Muscle layer of colon (tissue), 2 donors: ENCODE measurements around the gene KDM1A.

ENCODE experiments used
- H3K27ac ChIP-seq: one replicate; pipeline ENCODE4 v1.7.0; 2013; ENCODE audit warnings: low read depth, mild to moderate bottlenecking, low read length, moderate library complexity
- H3K27me3 ChIP-seq, 2 donors: one replicate each; pipeline ENCODE4 v1.7.0; 2013; ENCODE audit warnings: low read length in 2 of 2, mild to moderate bottlenecking in 2 of 2; ENCODE audit not compliant: insufficient read depth in 2 of 2, control insufficient read depth in 1 of 2
- H3K36me3 ChIP-seq: one replicate; pipeline ENCODE4 v1.7.0; 2013; ENCODE audit warnings: mild to moderate bottlenecking, low read length; ENCODE audit not compliant: insufficient read depth
- H3K4me1 ChIP-seq: one replicate; pipeline ENCODE4 v1.7.0; 2013; ENCODE audit warnings: mild to moderate bottlenecking, low read length; ENCODE audit not compliant: insufficient read depth
- H3K4me3 ChIP-seq, 2 donors: one replicate each; pipeline ENCODE4 v1.7.0; 2013; ENCODE audit warnings: low read length in 2 of 2, low read depth in 1 of 2, mild to moderate bottlenecking in 1 of 2, moderate library complexity in 1 of 2
- H3K9ac ChIP-seq: one replicate; pipeline ENCODE4 v1.7.0; 2013; ENCODE audit warnings: low read length
- H3K9me3 ChIP-seq: one replicate; pipeline ENCODE4 v1.7.0; 2013; ENCODE audit warnings: mild to moderate bottlenecking, low read length
- donor health status: abdominal sarcoma.
- donor health status: Adenocarcinoma of cecum.

KDM1A gene

DNA sequence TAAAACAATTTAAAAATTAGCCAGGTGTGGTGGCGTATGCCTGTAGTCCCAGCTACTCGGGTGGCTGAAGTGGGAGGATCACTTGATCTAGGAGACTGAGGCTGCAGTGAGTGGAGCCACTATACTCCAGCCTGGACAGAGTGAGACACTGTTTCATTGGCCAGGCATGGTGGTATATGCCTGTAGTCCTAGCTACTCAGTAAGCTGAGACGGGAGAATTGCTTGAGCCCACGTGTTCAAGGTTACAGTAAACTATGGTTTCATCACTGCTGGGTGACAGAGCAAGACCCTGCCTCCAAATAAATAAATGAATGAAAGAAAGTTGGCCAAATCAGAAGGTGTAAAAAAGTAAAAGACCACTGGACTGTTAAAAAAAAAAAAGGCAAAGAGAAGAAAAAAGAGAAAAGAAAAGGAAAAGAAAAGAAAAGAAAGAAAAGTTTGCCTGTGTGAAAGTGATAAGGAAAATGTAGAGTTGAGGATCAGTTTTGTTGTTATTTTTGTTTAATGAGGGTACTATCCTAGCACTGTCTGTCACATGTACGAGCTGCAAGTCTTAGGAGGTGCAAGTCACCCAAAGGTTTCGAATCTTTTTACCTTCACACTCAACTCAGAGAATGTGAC, 97.1 kb downstream of the KDM1A start:
- Histone ChIP-seq H3K4me1 (peaks cover 36% of the 10 kb centered on the region), H3K27me3 (no peaks in the 10 kb centered on the region), H3K9me3 (no peaks in the 10 kb centered on the region), H3K36me3 (no peaks in the 10 kb centered on the region), H3K4me3 (no peak overlapping the region), H3K27ac (no peak overlapping the region), H3K9ac (no peak overlapping the region)

DNA sequence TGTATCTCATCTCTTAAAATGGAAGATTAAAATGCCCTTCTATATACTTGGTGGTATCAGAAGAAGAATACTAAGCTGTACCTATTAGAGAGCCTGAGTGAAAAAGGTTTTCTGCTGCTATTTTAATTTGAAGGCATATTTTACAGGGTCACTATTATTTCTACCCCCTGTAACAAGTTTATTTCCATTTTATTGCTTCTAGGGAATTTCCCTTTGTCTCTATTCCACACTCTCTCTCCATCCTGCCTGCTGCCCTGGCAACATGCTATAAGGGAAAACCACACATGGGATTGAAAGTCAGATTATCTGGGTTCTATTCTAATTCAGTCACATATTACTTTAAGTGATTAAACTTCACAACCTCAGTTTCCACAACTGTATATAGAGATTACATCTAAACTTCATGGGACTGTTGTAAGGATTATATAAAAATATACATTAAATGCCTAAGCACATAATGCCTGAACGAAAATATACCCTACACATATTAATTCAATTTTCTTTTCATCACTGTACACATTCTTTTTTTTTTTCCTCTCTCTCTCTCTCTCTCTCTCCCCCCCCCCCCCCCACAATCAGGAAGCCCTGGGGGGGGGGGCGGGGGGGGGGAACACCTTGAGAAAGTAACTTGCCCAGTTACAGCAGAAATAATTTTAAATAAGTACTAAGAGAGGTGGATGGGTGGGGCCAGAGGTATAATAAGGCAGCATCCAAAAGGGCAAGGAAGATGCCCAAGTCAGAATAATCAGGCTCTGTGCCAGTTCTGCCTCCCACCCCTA, 97.8 kb downstream of the KDM1A start:
- Histone ChIP-seq H3K9ac (no peak overlapping the region), H3K27ac (no peak overlapping the region), H3K36me3 (no peaks in the 10 kb centered on the region), H3K9me3 (no peaks in the 10 kb centered on the region), H3K27me3 (no peaks in the 10 kb centered on the region), H3K4me1 (peaks cover 37% of the 10 kb centered on the region), H3K4me3 (no peak overlapping the region)

DNA sequence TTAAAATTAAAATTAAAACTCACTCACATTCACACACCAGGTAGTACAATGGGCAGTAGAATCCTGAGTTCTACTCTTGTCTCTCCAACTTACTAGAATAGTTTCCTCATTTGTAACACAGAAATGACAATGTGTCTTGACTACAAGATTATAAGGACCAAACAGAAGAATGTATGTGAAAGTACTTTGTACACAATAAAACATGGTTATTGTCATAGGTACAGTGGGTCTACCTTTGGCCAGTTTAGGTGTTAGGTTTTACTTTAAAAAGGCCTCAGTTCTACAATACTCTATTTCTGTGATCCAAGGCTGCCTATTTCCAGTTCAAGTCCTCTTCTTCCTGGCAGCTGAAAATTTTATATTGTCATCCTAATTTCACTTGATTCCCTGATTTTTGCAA, 99.1 kb downstream of the KDM1A start:
- H3K4me3 ChIP-seq, result no peak overlapping the region
- H3K9ac ChIP-seq, result no peak overlapping the region
- H3K36me3 ChIP-seq, result no peaks in the 10 kb centered on the region
- H3K27me3 ChIP-seq, result no peaks in the 10 kb centered on the region
- H3K4me1 ChIP-seq, result peaks cover 42% of the 10 kb centered on the region
- no peaks in the 10 kb centered on the region for H3K9me3 ChIP-seq
- no peak overlapping the region for H3K27ac ChIP-seq

DNA sequence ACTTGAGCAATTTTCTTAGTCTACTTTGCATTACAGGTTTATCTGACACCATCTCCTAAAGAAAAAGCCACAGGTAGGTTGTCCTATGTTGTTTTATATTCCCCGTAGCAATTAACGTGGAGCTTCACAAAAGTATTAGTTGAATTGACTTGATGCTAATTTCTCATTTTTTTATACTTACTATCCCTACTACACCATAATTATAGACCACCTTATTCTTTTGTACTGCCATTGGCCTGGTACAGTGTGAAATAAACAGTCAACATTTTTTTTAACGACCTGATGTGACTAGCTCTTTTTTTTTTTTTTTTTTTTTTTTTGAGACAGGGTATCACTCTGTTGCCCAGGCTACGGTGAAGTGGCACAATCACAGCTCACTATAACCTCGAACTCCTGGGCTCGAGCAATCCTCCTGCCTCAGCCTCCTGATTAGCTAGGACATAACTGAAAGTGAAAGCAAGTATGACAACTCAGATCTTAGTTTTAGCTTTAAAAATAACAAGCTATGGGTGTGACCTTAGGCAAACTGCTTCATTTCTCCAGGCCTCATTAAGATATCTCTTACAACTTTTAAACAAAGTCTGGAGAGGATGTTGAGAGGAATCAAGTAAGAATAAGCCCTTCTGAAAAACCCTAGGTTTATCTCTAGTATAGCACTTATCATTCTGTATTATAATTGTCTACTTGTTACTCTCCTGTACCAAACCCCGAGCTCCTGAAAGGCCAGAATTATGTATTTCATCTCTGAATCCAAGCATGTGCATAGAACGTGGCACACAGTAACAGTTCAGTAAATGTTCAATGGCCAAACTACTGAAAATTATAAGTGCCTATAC, 99.9 kb downstream of the KDM1A start:
- no peaks in the 10 kb centered on the region for H3K27me3 ChIP-seq
- H3K9me3 ChIP-seq, result no peaks in the 10 kb centered on the region
- no peak overlapping the region for H3K4me3 ChIP-seq
- H3K27ac ChIP-seq, result no peak overlapping the region
- peaks cover 46% of the 10 kb centered on the region for H3K4me1 ChIP-seq
- no peak overlapping the region for H3K9ac ChIP-seq
- no peaks in the 10 kb centered on the region for H3K36me3 ChIP-seq

DNA sequence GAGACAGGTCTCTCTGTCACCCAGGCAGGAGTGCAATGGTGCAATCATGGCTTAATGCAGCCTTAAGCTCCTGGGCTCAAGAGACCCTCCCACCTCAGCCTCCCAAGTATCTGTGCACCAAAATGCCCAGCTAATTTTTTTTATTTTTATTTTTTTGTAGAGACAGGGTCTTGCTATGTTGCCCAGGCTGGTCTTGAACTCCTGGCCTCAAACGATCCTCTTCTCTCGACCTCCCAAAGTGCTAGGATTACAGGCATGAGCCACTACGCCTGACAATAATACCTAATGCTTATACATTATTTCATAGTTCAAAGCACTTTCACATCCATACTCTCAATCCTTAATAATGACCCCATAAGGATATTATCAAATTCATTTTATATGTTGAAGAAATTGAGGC, 101.1 kb downstream of the KDM1A start:
- Histone ChIP-seq H3K4me3 (no peak overlapping the region), H3K36me3 (no peaks in the 10 kb centered on the region), H3K9me3 (no peaks in the 10 kb centered on the region), H3K4me1 (peaks cover 35% of the 10 kb centered on the region), H3K27me3 (no peaks in the 10 kb centered on the region), H3K9ac (no peak overlapping the region), H3K27ac (no peak overlapping the region)

DNA sequence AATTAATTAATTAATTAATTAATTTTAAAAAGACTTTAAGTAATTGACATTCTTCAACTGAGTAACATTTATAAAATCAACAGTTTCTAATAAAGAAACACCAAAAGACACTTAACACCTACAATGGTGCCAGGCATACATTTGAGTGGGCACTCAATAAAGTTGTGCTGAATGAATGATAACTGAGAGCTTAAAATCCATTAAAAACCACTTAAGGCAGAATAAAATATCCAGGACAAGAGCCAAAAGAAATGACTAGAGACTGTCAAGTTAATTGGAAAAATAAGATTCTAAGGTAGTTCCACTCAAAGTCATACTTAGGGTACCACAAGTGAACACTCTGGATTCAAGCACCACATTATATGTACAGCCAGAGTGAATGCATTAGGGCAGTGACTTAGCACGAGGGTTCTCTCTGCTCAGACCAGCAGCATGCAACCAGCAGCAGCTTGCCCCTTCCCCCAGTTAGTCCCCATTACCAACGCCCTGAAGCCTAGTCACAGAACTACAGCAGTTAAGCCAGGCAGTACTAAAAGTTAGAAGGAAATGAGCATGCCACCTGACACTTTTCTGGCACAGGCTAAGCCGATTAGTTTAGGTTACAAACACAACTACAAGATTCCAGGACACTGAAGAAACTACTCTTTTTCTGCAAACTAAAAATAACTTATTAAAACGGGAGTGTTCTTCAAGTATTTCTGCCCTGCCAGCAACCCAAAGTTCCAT, 102.9 kb downstream of the KDM1A start:
- H3K4me3 ChIP-seq, result peak overlapping the region in 1 of 2 donors; percentile 2

DNA sequence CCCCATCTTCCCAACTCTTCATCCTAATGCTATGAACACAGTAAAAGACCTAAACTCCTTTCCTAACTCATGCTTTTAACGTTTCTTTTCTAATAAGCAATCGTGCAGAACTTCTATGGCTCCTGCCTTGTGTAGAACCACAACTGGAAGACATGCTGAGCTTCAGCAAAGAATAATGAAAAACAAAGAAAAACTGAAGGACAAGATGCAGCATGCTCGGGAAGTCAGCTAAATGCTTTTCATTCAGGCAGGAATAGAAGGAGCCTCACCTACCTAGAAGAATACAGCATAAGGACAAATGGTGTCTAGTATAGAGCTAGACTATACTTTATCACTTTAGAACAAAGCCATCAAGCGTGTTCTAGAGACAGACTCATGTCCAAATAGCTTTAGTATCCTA, 103.5 kb downstream of the KDM1A start:
- H3K4me1 ChIP-seq, result peaks cover 31% of the 10 kb centered on the region
- peak overlapping the region in 1 of 2 donors; percentile 2 for H3K4me3 ChIP-seq
- H3K9ac ChIP-seq, result no peak overlapping the region
- no peak overlapping the region for H3K27ac ChIP-seq
- no peaks in the 10 kb centered on the region for H3K9me3 ChIP-seq
- no peaks in the 10 kb centered on the region for H3K36me3 ChIP-seq
- H3K27me3 ChIP-seq, result no peaks in the 10 kb centered on the region

More for the DNA sequence above, 102.9 kb downstream of the KDM1A start:
- Histone ChIP-seq H3K9ac (no peak overlapping the region), H3K36me3 (no peaks in the 10 kb centered on the region), H3K4me1 (peaks cover 31% of the 10 kb centered on the region), H3K9me3 (no peaks in the 10 kb centered on the region), H3K27ac (no peak overlapping the region), H3K27me3 (no peaks in the 10 kb centered on the region)

DNA sequence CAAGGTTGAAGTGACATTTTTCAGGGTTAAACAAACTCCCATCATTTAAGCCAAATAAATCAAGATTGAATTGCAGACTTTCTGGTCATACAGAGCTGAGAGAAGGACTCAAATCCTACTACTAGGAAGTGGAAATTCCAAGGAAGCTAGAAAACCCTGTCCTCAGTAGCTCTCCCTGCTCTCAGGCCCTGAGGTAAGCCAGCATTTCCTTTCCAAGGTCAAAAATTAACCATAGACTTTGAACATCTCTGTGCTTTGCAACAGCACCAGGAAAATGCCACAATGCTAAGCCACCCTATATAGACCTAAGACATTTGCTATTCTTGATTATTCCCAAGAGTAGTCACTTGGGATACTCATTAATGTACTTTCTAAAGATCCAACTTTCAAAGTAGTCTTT, 104.3 kb downstream of the KDM1A start:
- Histone ChIP-seq H3K4me1 (peaks cover 31% of the 10 kb centered on the region), H3K27ac (no peak overlapping the region)

DNA sequence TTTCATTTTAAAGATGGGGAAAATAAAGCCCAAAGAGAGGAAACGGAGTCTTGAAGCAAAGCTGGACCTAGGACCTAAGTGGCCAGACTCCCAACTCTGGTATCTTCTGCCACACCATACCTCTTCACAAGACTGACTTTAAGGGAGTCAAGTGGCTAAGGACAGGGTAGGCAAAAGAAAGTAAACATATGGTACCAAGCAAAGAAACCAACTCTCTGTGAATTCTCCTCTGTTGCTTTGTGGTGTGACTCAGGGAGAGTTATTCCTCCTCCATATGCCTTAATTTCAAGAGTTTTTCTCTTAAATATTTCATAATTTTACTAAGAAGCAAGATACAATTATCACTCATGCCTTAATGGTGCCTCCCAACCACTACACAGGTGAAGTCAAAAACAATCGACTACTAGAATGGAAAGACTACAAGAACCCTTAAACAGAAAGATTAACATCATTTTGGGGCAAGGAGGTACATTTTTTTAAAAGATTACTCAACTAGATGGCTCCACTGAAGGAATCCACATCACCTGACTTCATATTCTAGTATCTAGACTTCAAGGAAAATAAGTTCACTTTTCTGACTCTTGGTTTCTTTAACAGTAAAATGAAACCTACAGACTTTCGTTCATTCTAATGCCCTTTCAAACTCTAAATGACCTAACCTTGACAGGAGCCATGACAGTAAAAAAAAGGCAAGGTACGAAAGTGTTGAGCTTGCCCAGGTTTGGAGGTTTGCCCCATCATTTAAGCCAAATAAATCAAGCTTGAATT, 105.2 kb downstream of the KDM1A start:
- Histone ChIP-seq H3K4me1 (peaks cover 23% of the 10 kb centered on the region), H3K27me3 (no peaks in the 10 kb centered on the region), H3K9ac (no peak overlapping the region), H3K9me3 (no peaks in the 10 kb centered on the region), H3K4me3 (no peak overlapping the region), H3K36me3 (no peaks in the 10 kb centered on the region), H3K27ac (no peak overlapping the region)

More for the DNA sequence above, 104.3 kb downstream of the KDM1A start:
- Histone ChIP-seq H3K9ac (no peak overlapping the region), H3K4me3 (no peak overlapping the region), H3K36me3 (no peaks in the 10 kb centered on the region), H3K9me3 (no peaks in the 10 kb centered on the region), H3K27me3 (no peaks in the 10 kb centered on the region)

DNA sequence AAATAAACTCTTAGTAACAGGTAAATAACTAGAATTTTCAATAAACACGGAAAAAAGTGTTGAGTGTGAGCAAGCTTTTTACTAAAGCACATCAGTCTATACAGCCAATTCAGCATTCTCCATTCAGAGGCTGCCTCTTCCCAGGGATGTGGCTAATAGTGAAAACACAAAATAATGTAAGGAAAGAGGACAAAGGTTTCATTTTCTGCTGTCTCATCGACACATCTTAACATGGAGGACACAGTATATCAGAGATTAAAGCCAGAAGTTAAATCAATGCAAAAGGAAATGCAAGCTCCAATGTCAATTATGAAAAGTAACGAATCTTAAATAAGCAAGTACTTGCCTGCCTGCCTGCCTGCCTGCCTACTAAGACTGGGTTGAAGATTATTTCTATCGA, 106.2 kb downstream of the KDM1A start:
- Histone ChIP-seq H3K9me3 (no peaks in the 10 kb centered on the region), H3K36me3 (no peaks in the 10 kb centered on the region), H3K9ac (no peak overlapping the region), H3K4me3 (no peak overlapping the region), H3K27ac (no peak overlapping the region), H3K4me1 (peaks cover 19% of the 10 kb centered on the region), H3K27me3 (no peaks in the 10 kb centered on the region)
